GM12878 (cell line): ENCODE results near the gene CES3. TPM values are rescaled to one million over a fixed set of nuclear protein-coding genes. Genes with fewer than 3 reads are reported as not detected.

Source experiments
- ATAC-seq: fragments of 200-7000 bp; cut with Tn5 transposase; 3 replicates; pipeline ENCODE4 v1.9.1; 2020; ENCODE audit warnings: mild to moderate bottlenecking, moderate library complexity
- BruUV-seq: library from RNA; stranded (reverse); fragments of 400-500 nt; replicated peaks from 2 replicates; lab custom pipeline; 2021; lab: Mats Ljungman, UMichigan
- CTCF ChIA-PET: fragments of 300-600 bp; sonication (Branson Sonifier 250); formaldehyde crosslinking; extraction: SDS; loops from one replicate; lab custom pipeline; 2021; ENCODE audit warnings: inconsistent platforms; lab: Yijun Ruan, JAX
- POLR2A ChIA-PET: fragments of 350-600 bp; formaldehyde crosslinking; extraction: SDS; loops from one replicate; lab custom pipeline; 2021; ENCODE audit warnings: inconsistent platforms; lab: Charles Lee
- RAD21 ChIA-PET: fragments of 300-600 bp; sonication (Branson Sonifier 250); formaldehyde crosslinking; loops from one replicate; lab custom pipeline; 2023; ENCODE audit warnings: antibody characterized with exemption; ENCODE audit not compliant: unreplicated experiment; lab: Charles Lee
- SMC1A ChIA-PET: fragments of 300-600 bp; sonication (Branson Sonifier 250); formaldehyde crosslinking; loops from one replicate; lab custom pipeline; 2023; ENCODE audit not compliant: unreplicated experiment, uncharacterized antibody; lab: Charles Lee
- DNase-seq: peaks from one replicate; pipeline ENCODE4 v3.0.0-alpha.2; 2011; ENCODE audit warnings: low read depth, low spot score
- FAIRE-seq: peaks from 3 replicates; lab custom pipeline; 2011; peaks lifted over from hg19 to GRCh38; lab: Jason Lieb, UNC
- H2AFZ ChIP-seq: 2 replicates; pipeline ENCODE4 v1.6.0; 2011; ENCODE audit warnings: low read depth, low read length, control low read depth; ENCODE audit not compliant: control insufficient read depth
- H3K27ac ChIP-seq: 2 replicates; pipeline ENCODE4 v1.5.1; 2011; ENCODE audit warnings: control low read depth; ENCODE audit not compliant: control insufficient read depth, insufficient read depth
- H3K27me3 ChIP-seq, 2 experiments: replicated peaks in 1 of 2; 2 replicates each; pipeline versions ENCODE4 v1.6.0 to v1.6.1; 2011; ENCODE audit warnings: low read length in 1 of 2; ENCODE audit not compliant: control insufficient read depth in 2 of 2, insufficient read depth in 2 of 2
- H3K36me3 ChIP-seq, 2 experiments: 2 replicates each; pipeline ENCODE4 v1.5.1; 2011; ENCODE audit warnings: low read length in 1 of 2; ENCODE audit not compliant: control insufficient read depth in 2 of 2, insufficient read depth in 2 of 2
- H3K4me1 ChIP-seq: 2 replicates; pipeline ENCODE4 v1.6.1; 2011; ENCODE audit warnings: mild to moderate bottlenecking, low read length, moderate library complexity, mixed read lengths; ENCODE audit not compliant: control insufficient read depth, insufficient read depth
- H3K4me2 ChIP-seq: 2 replicates; pipeline ENCODE4 v1.6.0; 2011; ENCODE audit warnings: control low read depth; ENCODE audit not compliant: control insufficient read depth, insufficient read depth
- H3K4me3 ChIP-seq: fragments of 200-600 bp; sonication (generic); 2 replicates; pipeline ENCODE4 v1.5.1; 2016
- H3K79me2 ChIP-seq: 2 replicates; pipeline ENCODE4 v1.6.0; 2011; ENCODE audit warnings: low read length; ENCODE audit not compliant: control insufficient read depth, insufficient read depth
- H3K9ac ChIP-seq: 2 replicates; pipeline ENCODE4 v1.8.0; 2011; ENCODE audit warnings: low read length, control low read depth, mixed read lengths; ENCODE audit not compliant: control insufficient read depth, insufficient read depth
- H3K9me3 ChIP-seq: replicated peaks from 3 replicates; pipeline ENCODE4 v1.5.1; 2011; ENCODE audit warnings: mild to moderate bottlenecking, low read length; ENCODE audit not compliant: control insufficient read depth, insufficient read depth
- H4K20me1 ChIP-seq: 2 replicates; pipeline ENCODE4 v1.6.0; 2011; ENCODE audit not compliant: control insufficient read depth, insufficient read depth
- GATAD2B ChIP-seq: fragments of 450-650 bp; conservative IDR thresholded peaks from 2 replicates; pipeline ENCODE4 v1.6.1; 2017; ENCODE audit warnings: low read depth, mild to moderate bottlenecking, moderate library complexity
- IKZF1 ChIP-seq: fragments of 450-650 bp; conservative IDR thresholded peaks from 2 replicates; pipeline ENCODE4 v1.6.1; 2017; ENCODE audit warnings: antibody characterized with exemption, mild to moderate bottlenecking
- MEF2B ChIP-seq: fragments of 450-650 bp; IDR thresholded peaks from 2 replicates; pipeline ENCODE4 v1.6.1; 2018; ENCODE audit warnings: mild to moderate bottlenecking, moderate library complexity; ENCODE audit not compliant: partially characterized antibody, poor library complexity, severe bottlenecking
- MYC ChIP-seq: IDR thresholded peaks from 2 replicates; pipeline ENCODE4 v1.6.1; 2011; ENCODE audit warnings: mild to moderate bottlenecking, low read length, moderate library complexity, inconsistent platforms; ENCODE audit not compliant: insufficient read depth, insufficient replicate concordance, insufficient read length, severe bottlenecking
- POLR2A ChIP-seq: IDR thresholded peaks from 2 replicates; pipeline ENCODE4 v1.6.1; 2011; ENCODE audit warnings: low read depth, mild to moderate bottlenecking, low read length
- SMARCA5 ChIP-seq: fragments of 450-650 bp; IDR thresholded peaks from 2 replicates; pipeline ENCODE4 v1.6.1; 2017; ENCODE audit warnings: mild to moderate bottlenecking
- TCF12 ChIP-seq: IDR thresholded peaks from 2 replicates; pipeline ENCODE4 v1.6.1; 2011; ENCODE audit warnings: low read depth, mild to moderate bottlenecking, low read length
- WGBS: methylation state at CpG from one replicate; pipeline ENCODE4 v1.1.6; 2016; ENCODE audit warnings: low lambda C conversion rate; ENCODE audit not compliant: insufficient replicate concordance, insufficient coverage; ENCODE audit errors: missing lambda C conversion rate; 5-methylcytosine and 5-hydroxymethylcytosine counted together
- in situ Hi-C: fragments of 300-500 bp; cut with MboI; formaldehyde crosslinking; loops from 9 replicates; pipeline ENCODE4 v1.14.3; 2018; ENCODE audit warnings: mixed read lengths
- intact Hi-C: fragments of 100-400 bp; cut with micrococcal nuclease; formaldehyde crosslinking; loops from one replicate; pipeline ENCODE4 v1.14.2; 2022; ENCODE audit not compliant: unreplicated experiment
- polyA plus RNA-seq, 11 experiments: library from polyadenylated mRNA; depleted of rRNA in 4 of 11; unstranded in 6 of 11; stranded (reverse) in 5 of 11; fragments of >200 nt; fragmentation: Nextera tagmentation in 4 of 11; fragmentation: Illumina TruSeq in 1 of 11; extraction: Ambion mirVana in 4 of 11; extraction: Trizol in 1 of 11; gene quantifications; 1 replicate in 1 of 11; 2 replicates in 10 of 11; pipeline versions ENCODE4 v1.2.1 to v1.2.3, GENCODE V29; 2011 to 2016; ENCODE audit warnings: inconsistent platforms in 2 of 11, missing spikeins in 2 of 11, low read depth in 1 of 11
- total RNA-seq, 4 experiments: library from RNA; depleted of rRNA in 3 of 4; stranded (reverse); fragments of >200 nt in 3 of 4; fragmentation: Illumina TruSeq in 1 of 4; extraction: Trizol in 1 of 4; gene quantifications; 2 replicates each; pipeline versions ENCODE4 v1.2.1 to v1.2.3, GENCODE V29; 2013 to 2021
- TF ChIP-seq, protein P1 (sequence below): fragments of 450-650 bp; IDR thresholded peaks from 2 replicates; pipeline ENCODE4 v1.6.1; 2018; ENCODE audit warnings: borderline replicate concordance, mild to moderate bottlenecking; ENCODE audit not compliant: partially characterized antibody

CES3 gene
- total and polyA plus RNA-seq, 10 of the 15 experiments (the other 5 are each of a cell fraction or from before 2014, with no cell fraction given) = 0.09 to 3.1 (median 0.76) TPM

DNA sequence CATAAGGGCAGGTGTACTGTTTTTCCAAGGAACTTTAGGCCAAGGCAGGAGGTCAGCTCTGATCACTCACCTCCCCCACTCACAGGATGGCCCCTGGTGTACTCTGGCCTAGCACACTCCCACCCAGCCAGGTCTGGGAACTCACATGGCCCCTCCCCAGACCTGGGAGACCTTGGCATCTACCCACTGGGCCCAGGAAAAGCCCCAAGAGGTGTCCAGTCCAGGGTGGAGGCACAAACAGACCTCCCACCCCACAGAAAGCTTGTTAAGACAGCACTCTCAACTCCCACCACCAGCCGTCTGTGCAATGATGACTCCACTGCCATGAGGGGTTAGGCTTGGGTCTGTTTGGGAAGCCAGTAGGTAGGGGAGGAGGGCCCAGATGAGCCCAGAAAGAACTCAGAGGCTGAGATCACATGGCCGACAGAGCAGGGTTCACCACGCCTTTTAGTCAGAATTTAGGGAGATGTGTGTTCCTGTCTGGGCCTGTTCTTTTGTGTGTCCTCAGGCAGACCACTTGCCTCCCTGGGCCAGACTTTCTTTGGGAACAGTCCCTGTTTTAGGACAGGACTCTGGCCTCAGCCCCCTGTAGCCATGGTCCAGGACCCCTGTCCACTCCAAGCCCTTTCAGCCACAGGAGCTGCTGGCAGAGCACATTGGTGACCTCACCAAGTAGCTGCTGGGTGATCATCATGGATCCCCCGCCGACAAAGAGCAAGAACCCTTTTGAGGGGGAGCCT is 55.8 kb downstream of the CES3 start:
- RAD21 ChIA-PET = interaction anchor here (0.8 to 4.8 kb wide), 14 partner anchors 14 to 154 kb away, joined by 3 to 85 read pairs (median 8); partner anchors contain the start of genes B3GNT9, FBXL8, NOL3 and TRADD
- no TSS peak for BruUV-seq
- no peak for ATAC-seq
- Histone ChIP-seq H2AFZ (no peak overlapping the region), H3K4me2 (no peak overlapping the region), H3K79me2 (no peaks in the 10 kb centered on the region), H3K27me3 (peaks cover 0 to 2% of the 10 kb centered on the region in 2 experiments; a peak in 3 of 4 replicates), H3K9me3 (no peaks in the 10 kb centered on the region), H3K4me1 (peaks cover 13% of the 10 kb centered on the region; the same call in 1 of the 2 replicates), H3K36me3 (no peaks in the 10 kb centered on the region), H3K4me3 (no peak overlapping the region), H3K27ac (no peak overlapping the region), H4K20me1 (no peaks in the 10 kb centered on the region), H3K9ac (no peak overlapping the region)
- in situ Hi-C loops (loop anchor here (5.0 kb wide), 2 partner anchors 85 to 135 kb away; partner anchors contain the start of gene B3GNT9), intact Hi-C loops (loop anchor here (1.0 to 10.0 kb wide), 3 partner anchors 62 to 168 kb away; no protein-coding TSS in a partner anchor)
- SMC1A ChIA-PET = interaction anchor here (1.2 to 4.4 kb wide), 15 partner anchors 13 to 168 kb away, joined by 3 to 57 read pairs (median 8); partner anchors contain the start of genes FBXL8, NOL3 and TRADD
- POLR2A ChIA-PET = interaction anchor here (1.5 to 3.0 kb wide), 2 partner anchors 84 to 141 kb away, joined by 5 to 12 read pairs; no protein-coding TSS in a partner anchor
- no peak for FAIRE-seq
- TF ChIP-seq, protein P1, sequence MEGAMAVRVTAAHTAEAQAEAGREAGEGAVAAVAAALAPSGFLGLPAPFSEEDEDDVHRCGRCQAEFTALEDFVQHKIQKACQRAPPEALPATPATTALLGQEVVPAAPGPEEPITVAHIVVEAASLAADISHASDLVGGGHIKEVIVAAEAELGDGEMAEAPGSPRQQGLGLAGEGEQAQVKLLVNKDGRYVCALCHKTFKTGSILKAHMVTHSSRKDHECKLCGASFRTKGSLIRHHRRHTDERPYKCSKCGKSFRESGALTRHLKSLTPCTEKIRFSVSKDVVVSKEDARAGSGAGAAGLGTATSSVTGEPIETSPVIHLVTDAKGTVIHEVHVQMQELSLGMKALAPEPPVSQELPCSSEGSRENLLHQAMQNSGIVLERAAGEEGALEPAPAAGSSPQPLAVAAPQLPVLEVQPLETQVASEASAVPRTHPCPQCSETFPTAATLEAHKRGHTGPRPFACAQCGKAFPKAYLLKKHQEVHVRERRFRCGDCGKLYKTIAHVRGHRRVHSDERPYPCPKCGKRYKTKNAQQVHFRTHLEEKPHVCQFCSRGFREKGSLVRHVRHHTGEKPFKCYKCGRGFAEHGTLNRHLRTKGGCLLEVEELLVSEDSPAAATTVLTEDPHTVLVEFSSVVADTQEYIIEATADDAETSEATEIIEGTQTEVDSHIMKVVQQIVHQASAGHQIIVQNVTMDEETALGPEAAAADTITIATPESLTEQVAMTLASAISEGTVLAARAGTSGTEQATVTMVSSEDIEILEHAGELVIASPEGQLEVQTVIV = no peak
- TF ChIP-seq GATAD2B (no peak), SMARCA5 (no peak), POLR2A (no peak), TCF12 (no peak), MYC (no peak), IKZF1 (no peak), MEF2B (no peak)
- no peak for DNase-seq
- WGBS = 52% methylated on average over 5 of the region's 5 CpGs
- CTCF ChIA-PET = interaction anchor here (0.8 to 12.3 kb wide), 28 partner anchors 10 to 181 kb away, joined by 3 to 205 read pairs (median 8); partner anchors contain the start of genes B3GNT9, CBFB, CES3 and FBXL8
